WTC11 (cell line): ENCODE results near the gene CORO7. TPM values are rescaled to one million over a fixed set of nuclear protein-coding genes. Genes with fewer than 3 reads are reported as not detected.

Source experiments
- ATAC-seq: fragments of 200-7000 bp; cut with Tn5 transposase; 2 replicates; pipeline ENCODE4 v1.10.0; 2021; ENCODE audit warnings: mild to moderate bottlenecking, moderate library complexity
- CTCF ChIA-PET: fragments of 300-600 bp; sonication (Branson Sonifier 250); formaldehyde crosslinking; loops from one replicate; lab custom pipeline; 2021; ENCODE audit warnings: antibody characterized with exemption; lab: Charles Lee
- POLR2A ChIA-PET: fragments of 350-600 bp; sonication (Branson Sonifier 250); formaldehyde crosslinking; loops from one replicate; lab custom pipeline; 2021; ENCODE audit warnings: antibody characterized with exemption; lab: Charles Lee
- DNase-seq: peaks from one replicate; pipeline ENCODE4 v3.0.0; 2021; ENCODE audit warnings: low spot score
- H3K27ac Mint-ChIP-seq: 2 replicates; pipeline ENCODE4 v1.8.0; 2021; ENCODE audit warnings: mixed read lengths
- H3K27me3 Mint-ChIP-seq: 2 replicates; pipeline ENCODE4 v1.8.0; 2021; ENCODE audit warnings: low read depth, mild to moderate bottlenecking, moderate library complexity, mixed read lengths
- H3K36me3 Mint-ChIP-seq: 2 replicates; pipeline ENCODE4 v1.8.0; 2021; ENCODE audit warnings: mixed read lengths
- H3K4me1 Mint-ChIP-seq: 2 replicates; pipeline ENCODE4 v1.8.0; 2022; ENCODE audit warnings: mixed read lengths
- H3K4me3 Mint-ChIP-seq: 2 replicates; pipeline ENCODE4 v1.8.0; 2021; ENCODE audit warnings: mild to moderate bottlenecking, moderate library complexity, mixed read lengths
- H3K9me3 Mint-ChIP-seq: 2 replicates; pipeline ENCODE4 v1.8.0; 2021; ENCODE audit warnings: mixed read lengths
- CREB1 ChIP-seq: sonication (generic); formaldehyde crosslinking; IDR thresholded peaks from 2 replicates; pipeline ENCODE4 v1.8.0; 2023; ENCODE audit warnings: mild to moderate bottlenecking, missing genetic modification reagents
- ESRRA ChIP-seq: sonication (generic); formaldehyde crosslinking; IDR thresholded peaks from 2 replicates; pipeline ENCODE4 v1.8.1; 2022; ENCODE audit warnings: mild to moderate bottlenecking, missing genetic modification reagents, borderline replicate concordance
- FOXP1 ChIP-seq: sonication (generic); formaldehyde crosslinking; IDR thresholded peaks from 2 replicates; pipeline ENCODE4 v1.8.0; 2022; ENCODE audit warnings: missing genetic modification reagents, mild to moderate bottlenecking, moderate library complexity, borderline replicate concordance
- GABPB1 ChIP-seq: sonication (generic); formaldehyde crosslinking; IDR thresholded peaks from 2 replicates; pipeline ENCODE4 v1.8.1; 2023; ENCODE audit warnings: mild to moderate bottlenecking, missing genetic modification reagents
- GRHL2 ChIP-seq: fragments of 250-450 bp; sonication (Bioruptor Pico); IDR thresholded peaks from 2 replicates; pipeline ENCODE4 v1.8.0; 2022; ENCODE audit warnings: mild to moderate bottlenecking, moderate library complexity; ENCODE audit not compliant: insufficient replicate concordance, severe bottlenecking
- JUN ChIP-seq: sonication (generic); formaldehyde crosslinking; IDR thresholded peaks from 2 replicates; pipeline ENCODE4 v1.8.0; 2023; ENCODE audit warnings: mild to moderate bottlenecking, missing genetic modification reagents
- PRDM15 ChIP-seq: sonication (generic); formaldehyde crosslinking; IDR thresholded peaks from 2 replicates; pipeline ENCODE4 v1.8.0; 2022; ENCODE audit warnings: missing genetic modification reagents
- SMAD4 ChIP-seq: sonication (generic); formaldehyde crosslinking; IDR thresholded peaks from 2 replicates; pipeline ENCODE4 v1.8.0; 2022; ENCODE audit warnings: mild to moderate bottlenecking, missing genetic modification reagents
- ZNF121 ChIP-seq: sonication (generic); formaldehyde crosslinking; IDR thresholded peaks from 2 replicates; pipeline ENCODE4 v1.8.0; 2023; ENCODE audit warnings: missing genetic modification reagents
- ZNF219 ChIP-seq: sonication (generic); formaldehyde crosslinking; IDR thresholded peaks from 2 replicates; pipeline ENCODE4 v1.8.0; 2023; ENCODE audit warnings: missing genetic modification reagents, mild to moderate bottlenecking, borderline replicate concordance
- total RNA-seq: library from RNA; stranded (reverse); gene quantifications from 3 replicates; pipeline ENCODE4 v1.2.3, GENCODE V29; 2021
- TF ChIP-seq, protein P1 (sequence below): sonication (generic); formaldehyde crosslinking; IDR thresholded peaks from 2 replicates; pipeline ENCODE4 v1.8.1; 2023; ENCODE audit warnings: mild to moderate bottlenecking, missing genetic modification reagents, moderate library complexity
- TF ChIP-seq, protein P2 (sequence below): sonication (generic); formaldehyde crosslinking; IDR thresholded peaks from 2 replicates; pipeline ENCODE4 v1.8.0; 2022; ENCODE audit warnings: mild to moderate bottlenecking, missing genetic modification reagents

The CORO7 gene
- total RNA-seq, 1 experiment from 2014 or later = 45.5 TPM

DNA sequence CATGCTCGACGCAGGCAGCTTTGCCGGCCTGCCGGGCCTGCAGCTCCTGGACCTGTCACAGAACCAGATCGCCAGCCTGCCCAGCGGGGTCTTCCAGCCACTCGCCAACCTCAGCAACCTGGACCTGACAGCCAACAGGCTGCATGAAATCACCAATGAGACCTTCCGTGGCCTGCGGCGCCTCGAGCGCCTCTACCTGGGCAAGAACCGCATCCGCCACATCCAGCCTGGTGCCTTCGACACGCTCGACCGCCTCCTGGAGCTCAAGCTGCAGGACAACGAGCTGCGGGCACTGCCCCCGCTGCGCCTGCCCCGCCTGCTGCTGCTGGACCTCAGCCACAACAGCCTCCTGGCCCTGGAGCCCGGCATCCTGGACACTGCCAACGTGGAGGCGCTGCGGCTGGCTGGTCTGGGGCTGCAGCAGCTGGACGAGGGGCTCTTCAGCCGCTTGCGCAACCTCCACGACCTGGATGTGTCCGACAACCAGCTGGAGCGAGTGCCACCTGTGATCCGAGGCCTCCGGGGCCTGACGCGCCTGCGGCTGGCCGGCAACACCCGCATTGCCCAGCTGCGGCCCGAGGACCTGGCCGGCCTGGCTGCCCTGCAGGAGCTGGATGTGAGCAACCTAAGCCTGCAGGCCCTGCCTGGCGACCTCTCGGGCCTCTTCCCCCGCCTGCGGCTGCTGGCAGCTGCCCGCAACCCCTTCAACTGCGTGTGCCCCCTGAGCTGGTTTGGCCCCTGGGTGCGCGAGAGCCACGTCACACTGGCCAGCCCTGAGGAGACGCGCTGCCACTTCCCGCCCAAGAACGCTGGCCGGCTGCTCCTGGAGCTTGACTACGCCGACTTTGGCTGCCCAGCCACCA, 35.1 kb downstream of the CORO7 start:
- CTCF ChIA-PET = interaction anchor here (1.0 to 11.7 kb wide), 6 partner anchors 8 to 727 kb away, joined by 3 to 273 read pairs (median 6); partner anchors contain the start of gene DNASE1
- no peaks in the 10 kb centered on the region for H3K27me3 Mint-ChIP-seq
- peaks cover 24% of the 10 kb centered on the region for H3K4me1 Mint-ChIP-seq
- no peak overlapping the region for H3K4me3 Mint-ChIP-seq
- ATAC-seq = no peak
- no peak for DNase-seq
- POLR2A ChIA-PET = interaction anchor here (0.6 to 1.5 kb wide), 4 partner anchors 8 to 12 kb away, joined by 3 to 4 read pairs (median 3); no protein-coding TSS in a partner anchor
- TF ChIP-seq GRHL2 (CRISPR knock-in tag) (no peak), SMAD4 (CRISPR knock-in tag) (no peak), PRDM15 (CRISPR knock-in tag) (no peak), ZNF219 (no peak), FOXP1 (CRISPR knock-in tag) (no peak), JUN (no peak), GABPB1 (no peak)
- TF ChIP-seq, protein P1, sequence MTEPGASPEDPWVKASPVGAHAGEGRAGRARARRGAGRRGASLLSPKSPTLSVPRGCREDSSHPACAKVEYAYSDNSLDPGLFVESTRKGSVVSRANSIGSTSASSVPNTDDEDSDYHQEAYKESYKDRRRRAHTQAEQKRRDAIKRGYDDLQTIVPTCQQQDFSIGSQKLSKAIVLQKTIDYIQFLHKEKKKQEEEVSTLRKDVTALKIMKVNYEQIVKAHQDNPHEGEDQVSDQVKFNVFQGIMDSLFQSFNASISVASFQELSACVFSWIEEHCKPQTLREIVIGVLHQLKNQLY (CRISPR knock-in tag) = no peak
- TF ChIP-seq, protein P2, sequence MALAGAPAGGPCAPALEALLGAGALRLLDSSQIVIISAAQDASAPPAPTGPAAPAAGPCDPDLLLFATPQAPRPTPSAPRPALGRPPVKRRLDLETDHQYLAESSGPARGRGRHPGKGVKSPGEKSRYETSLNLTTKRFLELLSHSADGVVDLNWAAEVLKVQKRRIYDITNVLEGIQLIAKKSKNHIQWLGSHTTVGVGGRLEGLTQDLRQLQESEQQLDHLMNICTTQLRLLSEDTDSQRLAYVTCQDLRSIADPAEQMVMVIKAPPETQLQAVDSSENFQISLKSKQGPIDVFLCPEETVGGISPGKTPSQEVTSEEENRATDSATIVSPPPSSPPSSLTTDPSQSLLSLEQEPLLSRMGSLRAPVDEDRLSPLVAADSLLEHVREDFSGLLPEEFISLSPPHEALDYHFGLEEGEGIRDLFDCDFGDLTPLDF (CRISPR knock-in tag) = no peak
- no peaks in the 10 kb centered on the region for H3K36me3 Mint-ChIP-seq
- H3K27ac Mint-ChIP-seq = no peak overlapping the region
- no peaks in the 10 kb centered on the region for H3K9me3 Mint-ChIP-seq

GRCh38 chr16:4380119-4381063, 36.0 kb downstream of the CORO7 start:
- Mint-ChIP-seq H3K9me3 (no peaks in the 10 kb centered on the region), H3K27me3 (no peaks in the 10 kb centered on the region), H3K27ac (peak overlapping the region; percentile 78), H3K36me3 (no peaks in the 10 kb centered on the region), H3K4me1 (peaks cover 29% of the 10 kb centered on the region), H3K4me3 (no peak overlapping the region)
- CTCF ChIA-PET = interaction anchor here (1.4 to 11.7 kb wide), 5 partner anchors 11 to 23 kb away, joined by 5 to 273 read pairs (median 80); no protein-coding TSS in a partner anchor
- DNase-seq (no peak), ATAC-seq (no peak)
- 0 out of 2 replicates have a peak, but pooled peaks have one; percentile 10 for TF ChIP-seq ESRRA (CRISPR knock-in tag)
- TF ChIP-seq ZNF121 (CRISPR knock-in tag) = peak; percentile 71
- TF ChIP-seq CREB1 (CRISPR knock-in tag) = no peak
- POLR2A ChIA-PET = interaction anchor here (1.5 to 3.4 kb wide), 2 partner anchors 9 to 12 kb away, joined by 4 to 25 read pairs; no protein-coding TSS in a partner anchor
